Midbrain (tissue), 1 donor: ENCODE results near the gene PATE4.

Experiments
- DNase-seq: peaks from one replicate; lab custom pipeline; 2025; lab: John Stamatoyannopoulos, UW

The PATE4 gene

DNA sequence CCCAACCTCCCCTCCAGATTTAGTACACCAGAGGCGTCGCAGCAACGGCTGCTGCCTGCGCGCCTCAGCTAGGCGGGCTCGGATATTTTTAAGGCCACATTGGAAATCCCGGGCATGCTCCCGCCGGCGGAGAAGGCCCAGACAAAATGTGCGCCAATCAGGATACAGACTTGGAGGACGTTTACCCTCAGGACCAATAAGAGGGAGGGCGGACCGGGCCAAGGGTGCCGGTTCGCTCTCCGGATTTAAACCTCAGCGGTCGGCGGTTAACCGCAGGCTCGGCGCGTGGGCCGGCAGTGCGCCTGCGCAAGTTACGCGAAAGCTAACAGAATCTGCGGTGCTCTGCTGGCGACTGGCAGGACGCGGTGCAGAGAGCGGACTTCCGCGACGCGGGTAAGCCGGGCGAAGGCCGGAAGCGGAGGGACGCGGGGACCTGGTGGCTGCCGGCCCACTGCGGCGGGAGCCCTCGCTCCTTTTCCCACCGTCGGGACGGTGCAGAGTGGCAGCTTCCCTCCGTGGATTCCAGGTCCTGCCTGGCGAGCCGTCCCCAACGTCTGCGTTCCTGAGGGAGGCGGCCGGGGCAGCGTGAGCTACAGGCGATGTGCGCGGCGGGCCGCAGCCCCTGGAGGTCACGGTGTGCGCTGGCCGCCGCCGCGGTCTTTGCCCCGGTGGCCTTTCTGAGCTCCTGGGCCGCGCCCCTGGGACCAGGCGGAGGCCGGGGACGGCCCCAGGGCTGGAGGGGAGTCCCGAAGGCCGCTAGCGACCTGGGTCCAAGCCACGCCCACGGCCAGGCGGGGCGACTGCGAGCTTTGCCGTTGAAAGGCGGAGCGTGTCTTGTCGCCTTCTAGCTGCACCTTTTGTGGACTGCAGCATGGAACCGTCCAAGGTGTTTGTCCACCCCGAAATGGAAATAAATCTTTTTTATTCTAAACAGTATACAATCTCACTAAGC, 54.5 kb downstream of the PATE4 start, which contains the start of gene HYLS1:
Gene HYLS1, plus strand, starts transcription at position 296 of the 952 bp plus-strand sequence. CDS start 11,701 bp downstream, outside the sequence.
- DNase-seq = peak; percentile 94
